CD4-positive, alpha-beta T cell treated with Interferon alpha-2 for 1 hour (primary cell): ENCODE data around the gene DLX4.

Source experiments
- DNase-seq, 2 donors: peaks; one replicate each; pipeline ENCODE4 v3.0.0-alpha.2; 2020 to 2022

Gene DLX4

DNA sequence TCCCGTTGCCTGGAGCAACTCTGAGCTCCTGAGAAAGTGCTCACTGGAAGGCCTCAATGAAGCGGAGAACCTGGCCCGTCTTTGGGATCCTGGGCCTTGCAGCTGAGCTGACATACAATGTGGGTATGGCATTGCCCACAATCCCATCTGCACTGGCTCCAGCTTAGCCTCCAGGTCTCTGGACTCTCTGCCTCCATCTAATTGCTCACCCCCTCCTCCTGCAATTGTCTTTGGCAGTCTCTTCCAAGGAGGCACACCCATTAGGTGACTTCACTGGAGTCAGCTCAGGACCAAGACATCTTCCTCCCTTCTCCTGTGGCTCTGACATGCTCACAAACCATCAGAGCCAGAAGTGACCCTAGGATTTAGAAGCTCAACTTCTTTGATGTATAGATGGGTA lies 1.5 kb downstream of the DLX4 start:
- no peak for DNase-seq

DNA sequence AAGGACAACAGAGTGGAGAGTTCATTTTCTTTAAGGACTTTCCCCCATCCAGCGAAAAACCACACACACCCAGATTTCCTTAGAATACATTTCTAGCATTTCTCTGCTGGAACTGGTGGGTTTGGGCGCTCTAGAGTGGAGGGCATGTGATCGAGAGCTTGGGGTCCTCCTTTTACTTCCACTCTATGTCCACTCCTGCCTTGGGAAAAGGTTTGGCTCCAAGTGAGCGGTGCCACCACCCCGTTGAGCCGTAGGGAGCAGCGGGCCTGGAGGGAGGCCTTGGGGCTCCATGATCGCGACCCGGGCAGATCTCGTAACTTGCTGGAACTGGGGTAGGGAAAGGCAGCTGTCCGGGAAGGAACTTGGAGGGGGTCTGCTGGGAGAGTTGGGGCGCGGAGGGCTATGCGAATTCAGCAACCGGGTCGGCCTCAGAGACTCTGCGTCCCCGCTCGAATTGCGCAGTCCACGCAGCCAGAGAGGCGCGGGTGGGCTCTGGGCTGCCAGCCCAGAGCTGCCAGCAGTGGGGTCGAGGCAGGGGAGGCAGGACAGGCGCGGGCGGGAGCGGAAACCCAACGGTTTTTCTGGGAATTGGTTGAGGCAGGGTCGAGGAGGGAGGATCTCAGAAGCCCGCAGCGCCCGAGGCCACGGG lies 2.3 kb downstream of the DLX4 start:
- DNase-seq, result no peak

DNA sequence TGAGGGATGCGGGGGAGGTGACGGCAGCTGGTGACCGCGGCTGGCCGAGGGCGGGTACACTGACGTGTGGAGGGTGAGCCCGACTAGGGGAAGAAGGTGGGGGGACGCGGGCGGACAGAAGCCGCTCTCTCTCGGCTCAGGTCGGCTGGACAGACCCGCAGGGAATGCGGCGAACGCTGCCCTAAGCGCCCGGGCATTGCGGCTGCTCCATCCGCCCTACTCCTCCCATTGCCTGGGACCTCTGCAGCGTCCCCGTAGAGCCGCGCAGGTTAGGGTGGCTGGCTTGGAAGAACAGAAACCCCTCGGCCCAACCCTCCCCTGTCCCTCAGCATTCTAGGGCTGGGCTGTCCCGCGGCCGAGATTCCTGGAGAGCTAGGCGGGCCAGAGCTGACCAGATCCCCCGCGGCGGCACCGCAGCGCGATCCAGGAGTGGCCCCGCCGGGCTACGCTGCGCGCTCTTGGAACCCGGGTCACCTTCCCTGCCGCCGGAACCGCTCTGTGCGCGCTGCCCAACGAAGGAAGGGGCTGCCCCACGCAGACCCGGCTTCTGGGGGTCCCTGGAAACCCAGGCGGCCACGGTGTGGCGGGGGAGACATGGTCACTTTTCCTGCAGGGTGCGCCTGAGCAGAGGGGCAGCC lies 3.0 kb downstream of the DLX4 start:
- DNase-seq, result no peak

DNA sequence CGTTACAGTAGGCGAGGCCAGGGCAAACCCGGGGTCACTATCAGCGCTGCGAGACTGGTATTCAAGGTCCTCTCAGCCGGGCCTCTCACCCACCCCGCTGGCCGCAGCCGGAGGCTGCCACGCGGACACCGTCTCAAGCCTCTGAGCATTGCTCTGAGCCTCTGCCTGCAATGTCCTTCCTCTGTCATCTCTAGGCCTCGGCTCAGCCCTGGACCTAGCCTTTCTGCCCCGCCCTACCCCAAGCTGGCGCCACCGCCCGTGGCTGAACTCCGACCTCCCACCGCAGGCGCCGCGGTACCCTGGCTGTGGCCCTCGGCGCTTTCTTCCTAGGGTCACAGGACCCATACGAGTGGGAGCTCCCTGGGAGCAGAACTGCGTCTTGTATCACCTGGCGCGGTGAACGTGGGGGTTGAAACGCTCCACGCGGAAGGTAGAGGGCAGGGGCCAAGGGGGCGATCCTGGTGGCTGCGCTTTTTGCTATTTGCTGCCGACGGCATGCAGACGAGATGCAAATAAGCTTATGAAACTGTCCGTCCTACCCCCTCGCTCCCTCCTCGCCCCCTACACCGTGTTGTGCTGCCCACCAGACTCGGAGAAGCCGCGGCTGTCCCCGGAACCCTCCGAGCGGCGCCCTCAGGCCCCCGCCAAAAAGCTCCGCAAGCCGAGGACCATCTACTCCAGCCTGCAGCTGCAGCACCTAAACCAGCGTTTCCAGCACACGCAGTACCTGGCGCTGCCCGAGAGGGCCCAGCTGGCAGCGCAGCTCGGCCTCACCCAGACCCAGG lies 3.7 kb downstream of the DLX4 start:
- DNase-seq, result no peak

DNA sequence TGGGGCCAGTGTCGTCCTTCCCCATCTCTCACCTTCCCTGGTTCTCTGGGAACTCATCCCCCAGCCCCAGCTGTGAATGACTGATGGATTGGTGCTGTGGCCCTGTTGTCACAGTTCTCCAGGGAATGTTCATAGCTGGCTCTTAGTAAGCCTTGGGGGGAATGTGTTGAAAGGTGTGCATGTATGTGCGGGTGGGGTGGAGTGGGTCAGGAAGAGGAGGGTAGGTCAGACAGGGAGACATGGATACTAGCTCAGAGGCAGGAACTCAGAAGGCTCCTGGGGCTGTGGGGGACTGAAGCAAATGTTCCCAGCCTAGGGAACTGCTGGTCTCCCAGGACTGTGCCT lies 4.3 kb downstream of the DLX4 start:
- DNase-seq, result no peak

DNA sequence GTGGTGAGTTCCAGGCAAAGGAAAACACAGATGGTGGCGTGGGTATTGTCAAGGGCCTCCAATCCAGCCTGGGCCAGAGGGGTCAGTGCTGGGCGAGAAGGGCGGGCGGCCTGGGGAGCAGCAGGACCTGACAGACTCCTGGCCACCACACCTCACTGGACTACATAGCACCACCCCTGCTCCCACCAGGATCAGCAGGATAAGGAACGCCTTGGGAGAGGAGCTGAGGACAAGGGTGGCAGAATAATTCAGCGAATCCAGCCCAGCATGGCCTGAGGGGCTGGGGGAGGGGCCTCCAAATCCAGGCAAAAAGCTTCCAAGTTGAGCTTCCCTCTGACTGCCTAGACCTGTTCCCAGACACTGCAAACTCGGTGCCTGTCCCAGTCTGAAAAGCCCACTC lies 6.5 kb downstream of the DLX4 start:
- DNase-seq, result no peak

DNA sequence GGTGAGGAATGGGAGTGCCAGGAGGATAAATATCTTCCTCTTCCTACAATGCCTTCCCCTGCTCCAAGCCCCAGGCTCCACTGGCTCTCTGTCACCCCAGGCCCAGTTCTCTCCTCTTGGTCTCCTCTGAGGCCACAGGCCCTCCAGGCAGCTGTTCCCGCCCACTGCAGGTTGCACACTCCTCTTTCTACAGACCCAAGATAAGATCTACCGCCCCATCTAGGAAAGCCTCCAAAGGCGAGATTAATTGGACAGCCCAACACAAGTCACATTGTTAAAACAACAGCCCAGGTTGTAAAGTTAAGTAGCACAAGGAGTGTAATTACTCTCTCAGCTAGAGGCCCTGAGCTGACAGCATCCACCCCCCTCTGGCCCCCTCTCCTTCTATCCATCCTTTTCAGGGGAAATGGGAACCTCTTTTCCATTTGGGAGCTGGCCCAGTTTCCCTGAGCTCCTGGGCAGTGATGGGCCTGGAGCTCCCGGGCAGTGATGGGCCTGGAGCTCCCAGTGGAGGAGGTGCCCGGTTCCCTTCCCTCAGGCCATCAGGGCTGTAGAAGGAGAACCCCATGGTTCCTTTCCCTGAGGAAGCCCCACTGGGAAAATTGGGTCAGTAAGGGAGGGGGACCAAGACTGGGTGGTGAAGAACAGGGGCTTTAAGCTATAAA lies 7.3 kb downstream of the DLX4 start:
- no peak for DNase-seq

DNA sequence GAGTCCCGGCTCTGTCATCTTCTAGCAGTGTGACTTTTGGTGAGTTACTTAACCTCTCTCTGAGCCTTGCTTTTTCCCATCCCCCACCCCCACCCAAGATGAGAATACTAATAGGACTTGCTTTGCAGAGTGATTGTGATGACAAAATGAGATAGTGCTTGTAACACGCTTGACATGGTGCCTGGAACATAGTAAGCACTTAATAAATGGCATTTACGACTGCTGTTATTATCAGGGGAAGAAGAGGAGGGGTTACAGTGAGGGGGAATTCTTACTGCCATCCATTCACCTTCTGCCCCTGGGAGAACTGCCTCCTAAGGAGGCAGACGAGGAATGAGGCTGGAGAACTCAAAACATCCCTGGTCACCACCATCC lies 7.8 kb downstream of the DLX4 start:
- DNase-seq, result no peak

DNA sequence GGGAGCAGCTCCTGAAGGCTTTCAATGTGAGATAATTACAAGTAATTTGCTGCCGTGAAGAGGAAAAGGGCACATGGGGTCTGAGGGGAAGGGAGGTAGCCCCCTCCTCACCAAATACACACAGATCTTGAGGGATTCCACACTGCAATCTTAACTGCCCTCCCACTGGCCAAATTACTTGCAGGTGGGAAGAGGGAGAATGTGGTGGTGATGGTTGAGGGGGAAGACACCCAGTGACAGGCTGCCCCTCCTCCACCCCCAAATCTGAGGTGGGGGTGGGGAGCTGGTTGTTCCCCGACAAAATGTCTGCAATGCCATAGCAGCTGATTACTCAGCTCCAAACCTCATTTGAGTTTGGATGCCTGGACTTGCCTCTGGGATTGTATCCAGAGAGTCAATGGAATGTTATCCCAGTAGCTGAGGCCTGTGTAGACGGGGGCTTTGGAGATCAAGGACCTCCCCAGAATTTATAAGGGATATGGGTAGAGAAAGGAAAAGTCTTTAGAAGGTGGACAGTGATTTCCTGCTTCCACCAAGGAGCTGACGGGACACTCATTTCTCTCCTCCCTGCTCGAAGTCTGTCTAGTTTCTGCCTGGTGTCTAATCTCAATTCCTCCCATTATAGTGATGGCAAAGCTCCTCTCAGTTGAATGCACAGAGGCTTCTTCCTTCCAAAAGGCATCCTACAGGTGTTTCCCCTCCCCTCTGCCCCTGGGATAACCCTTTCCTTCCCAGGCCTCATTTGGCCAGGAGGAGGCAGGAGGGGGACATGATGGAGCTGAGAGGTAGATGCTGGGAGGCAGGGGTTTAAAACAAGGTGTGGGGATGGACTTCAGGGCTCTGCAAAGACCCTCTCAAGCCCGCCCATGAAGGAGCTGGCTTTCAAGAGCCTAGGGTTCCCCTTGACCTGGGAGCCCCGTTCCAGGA lies 8.7 kb downstream of the DLX4 start:
- DNase-seq, result no peak

DNA sequence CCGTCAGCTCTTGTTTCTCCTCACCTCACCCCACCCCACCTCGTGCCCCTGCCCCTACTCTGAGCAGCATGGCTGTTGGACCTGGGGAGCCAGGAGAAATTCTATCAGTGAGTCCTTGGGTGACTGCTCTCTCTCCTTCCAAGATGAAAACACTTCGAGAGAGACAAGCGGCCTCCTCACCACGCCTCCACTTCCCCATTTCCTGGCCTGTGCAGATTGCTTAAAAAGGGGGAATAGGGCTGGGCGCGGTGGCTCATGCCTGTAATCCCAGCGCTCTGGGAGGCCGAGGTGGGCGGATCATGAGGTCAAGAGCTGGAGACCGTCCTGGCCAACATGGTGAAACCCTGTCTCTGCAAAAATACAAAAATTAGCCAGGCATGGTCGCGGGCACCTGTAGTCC lies 9.5 kb downstream of the DLX4 start:
- no peak for DNase-seq

DNA sequence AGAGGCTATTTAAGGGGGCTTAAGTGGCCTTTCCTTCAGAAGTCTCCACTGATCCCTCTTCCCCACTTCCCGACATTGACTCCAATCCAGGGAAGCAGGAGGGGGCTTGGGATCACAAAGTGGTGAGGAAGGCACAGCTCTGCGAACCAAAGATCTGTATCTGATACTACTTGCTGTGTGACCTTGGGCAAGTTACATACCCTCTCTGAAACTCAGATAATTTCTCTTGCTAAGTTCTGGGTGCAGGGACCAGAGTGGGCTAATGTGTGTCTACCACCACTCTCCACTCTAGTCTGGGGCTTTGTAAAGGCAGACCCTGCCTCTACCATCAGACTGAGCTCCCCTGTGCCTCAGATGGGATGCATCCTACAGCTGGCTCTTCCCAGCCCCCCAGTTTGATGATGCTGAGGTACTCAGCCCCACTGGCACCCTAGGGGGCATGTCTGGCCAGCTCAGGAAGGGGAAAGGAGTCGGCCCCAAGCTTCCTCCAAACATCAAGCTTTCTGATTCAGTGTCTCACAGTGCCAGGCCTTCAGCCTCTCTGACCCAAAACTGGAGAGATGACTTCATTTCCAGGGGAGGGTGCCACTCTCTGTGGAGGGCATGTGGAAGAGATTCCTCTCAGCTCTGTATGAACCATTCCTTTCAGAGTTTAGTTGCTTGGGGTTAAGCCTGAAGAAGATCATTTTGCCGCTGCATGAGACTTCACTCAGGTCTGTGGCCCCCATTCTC lies 10.9 kb downstream of the DLX4 start:
- DNase-seq, result no peak

DNA sequence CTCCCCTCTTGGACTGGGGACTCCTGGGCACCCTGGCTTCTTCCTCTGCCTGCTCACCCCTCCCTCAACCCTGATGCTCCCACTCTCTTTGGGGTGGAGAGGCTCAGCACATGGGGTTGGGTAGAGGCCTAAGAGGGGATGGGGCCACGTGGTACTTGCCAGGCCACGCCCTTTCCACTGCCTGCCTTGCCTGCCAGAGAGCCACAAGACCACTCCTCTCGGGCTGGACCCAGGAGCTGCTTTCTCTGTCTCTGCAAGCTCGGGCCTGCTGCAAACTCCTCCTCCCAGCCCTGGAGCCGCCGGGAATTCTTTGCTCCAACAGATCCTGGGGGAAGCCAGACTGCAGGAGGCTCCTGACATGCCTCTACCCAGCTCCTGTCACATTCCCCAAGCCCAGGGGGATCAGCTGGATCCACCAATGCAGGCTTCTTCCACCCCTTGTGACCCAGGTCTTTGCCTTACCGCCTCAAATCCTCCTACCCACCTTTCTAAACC lies 11.8 kb downstream of the DLX4 start:
- DNase-seq, result no peak

DNA sequence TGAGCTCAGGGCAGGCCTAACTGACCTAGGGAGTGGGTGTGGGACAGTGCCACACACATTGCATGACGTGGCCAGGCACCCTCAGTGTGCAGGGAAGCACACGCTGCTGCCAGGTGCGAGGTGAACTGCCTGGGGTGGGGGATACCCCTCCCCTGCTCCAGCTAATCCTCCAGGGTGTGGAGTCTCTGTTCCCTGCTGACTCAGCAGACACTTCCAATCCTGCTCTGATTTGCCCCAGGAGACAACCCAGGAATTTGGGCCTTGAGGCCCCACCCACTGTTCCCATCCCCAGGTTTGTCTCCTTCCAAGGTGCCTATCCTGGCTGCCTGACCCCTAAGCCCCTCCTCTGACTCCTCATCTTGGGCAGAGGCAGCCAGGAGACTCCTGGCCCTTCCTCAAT lies 15.3 kb downstream of the DLX4 start:
- no peak for DNase-seq

DNA sequence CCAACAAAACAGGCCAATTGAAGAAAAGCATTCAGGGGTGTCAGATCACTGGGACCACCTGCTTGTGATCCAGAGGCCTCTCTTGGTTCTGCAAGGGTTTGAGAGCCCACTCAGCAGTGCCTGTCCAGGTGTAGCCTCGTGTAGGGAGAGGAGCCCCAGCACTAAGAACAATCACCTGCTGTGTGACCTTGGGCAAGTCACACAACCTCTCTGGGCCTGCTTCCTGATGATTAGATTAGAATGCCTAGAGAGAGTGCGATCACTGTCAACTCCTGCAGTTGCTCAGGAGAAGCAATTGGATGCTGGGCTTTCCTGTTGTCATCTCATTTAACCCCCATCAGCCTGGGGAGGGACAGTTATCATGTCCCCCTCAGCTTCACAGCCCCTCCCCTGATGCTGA lies 15.8 kb downstream of the DLX4 start:
- no peak for DNase-seq

DNA sequence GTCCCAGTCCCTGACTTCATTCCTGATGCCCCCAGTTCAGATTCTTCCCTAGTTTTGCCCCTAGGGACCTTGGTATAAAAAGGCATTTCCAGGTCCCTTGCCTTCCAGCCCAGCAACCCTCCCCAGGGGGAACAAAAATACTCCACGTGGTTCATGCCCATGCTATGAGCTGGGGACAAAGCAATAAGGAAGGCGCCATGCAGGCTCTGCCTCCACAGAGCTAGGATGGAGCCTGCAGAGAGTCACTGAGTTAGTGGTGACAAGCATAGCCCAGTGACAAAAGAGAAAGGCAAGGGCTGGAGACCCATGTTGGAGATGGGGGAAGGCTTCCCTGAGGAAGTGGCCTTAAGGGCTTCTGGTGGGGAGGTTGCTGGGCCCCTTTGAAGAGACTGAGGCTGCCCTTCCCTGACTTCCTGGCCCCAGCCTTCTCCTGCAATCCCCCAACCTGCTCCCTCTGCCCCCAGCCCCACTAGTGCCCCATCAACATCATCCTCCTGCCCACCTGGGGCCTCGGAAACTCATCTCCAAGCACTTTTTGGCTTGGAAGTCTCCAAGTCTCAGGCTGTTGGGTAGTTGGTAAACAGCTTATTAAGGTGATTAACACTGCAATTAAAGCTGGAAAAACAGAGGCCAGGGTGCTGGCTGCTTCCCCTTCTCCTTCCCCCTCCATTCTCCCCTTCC lies 16.5 kb downstream of the DLX4 start:
- DNase-seq, result no peak

DNA sequence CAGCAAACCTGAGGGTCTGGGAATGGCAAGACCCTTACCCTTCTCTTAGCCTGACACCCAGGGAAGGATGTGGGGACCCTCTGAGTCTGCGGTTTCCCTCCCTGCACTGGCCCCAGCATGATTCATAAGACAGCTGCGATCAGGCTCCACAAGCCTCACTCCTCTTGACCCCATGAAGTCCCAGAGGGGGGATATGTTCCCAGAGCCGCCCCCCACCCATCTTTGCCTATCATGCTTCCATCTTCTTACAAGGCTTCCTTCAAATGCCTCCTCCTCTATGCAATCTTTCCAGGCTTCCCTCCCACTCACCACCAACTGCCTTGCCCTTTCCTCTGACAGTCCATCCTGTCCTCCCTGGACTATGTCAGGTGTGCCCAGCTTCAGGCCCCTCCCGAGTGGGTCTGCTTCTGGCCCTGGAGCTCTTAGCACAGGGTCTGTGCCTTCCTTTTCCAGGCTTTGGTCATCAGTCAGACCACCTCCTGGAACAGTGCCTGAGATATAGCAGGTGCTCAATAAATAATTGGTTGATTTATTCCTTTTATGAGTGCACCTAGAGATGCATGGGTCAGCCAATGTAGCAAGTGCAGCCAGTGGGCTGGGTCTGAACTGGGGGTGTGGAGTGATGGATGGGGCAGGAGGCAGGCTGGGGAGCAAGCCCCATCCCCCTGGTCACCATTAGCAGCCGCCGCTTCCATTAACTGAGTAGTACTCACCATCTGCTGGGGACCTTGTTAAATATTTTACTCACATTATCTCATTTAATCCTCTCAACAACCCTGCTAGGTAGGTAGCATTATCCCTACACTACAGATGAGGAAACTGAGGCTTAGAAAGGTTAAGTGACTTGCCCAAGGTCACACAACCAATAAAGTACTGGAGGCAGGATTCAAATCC lies 17.7 kb downstream of the DLX4 start:
- no peak for DNase-seq

DNA sequence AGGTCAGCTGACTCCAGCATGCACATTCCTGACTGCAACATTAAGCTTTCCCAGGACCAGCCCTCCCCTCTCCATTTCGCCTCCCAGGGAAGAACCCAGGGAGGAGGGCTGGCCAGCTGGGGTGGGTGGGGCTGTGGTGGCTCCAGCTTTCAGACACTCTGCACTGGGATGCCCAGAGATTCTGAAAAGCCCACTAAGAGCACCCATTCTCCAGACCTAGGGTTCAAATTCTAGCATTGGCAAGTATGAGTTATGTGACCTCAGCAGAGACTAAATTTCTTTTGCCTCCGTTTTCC lies 18.2 kb downstream of the DLX4 start:
- DNase-seq, result no peak

DNA sequence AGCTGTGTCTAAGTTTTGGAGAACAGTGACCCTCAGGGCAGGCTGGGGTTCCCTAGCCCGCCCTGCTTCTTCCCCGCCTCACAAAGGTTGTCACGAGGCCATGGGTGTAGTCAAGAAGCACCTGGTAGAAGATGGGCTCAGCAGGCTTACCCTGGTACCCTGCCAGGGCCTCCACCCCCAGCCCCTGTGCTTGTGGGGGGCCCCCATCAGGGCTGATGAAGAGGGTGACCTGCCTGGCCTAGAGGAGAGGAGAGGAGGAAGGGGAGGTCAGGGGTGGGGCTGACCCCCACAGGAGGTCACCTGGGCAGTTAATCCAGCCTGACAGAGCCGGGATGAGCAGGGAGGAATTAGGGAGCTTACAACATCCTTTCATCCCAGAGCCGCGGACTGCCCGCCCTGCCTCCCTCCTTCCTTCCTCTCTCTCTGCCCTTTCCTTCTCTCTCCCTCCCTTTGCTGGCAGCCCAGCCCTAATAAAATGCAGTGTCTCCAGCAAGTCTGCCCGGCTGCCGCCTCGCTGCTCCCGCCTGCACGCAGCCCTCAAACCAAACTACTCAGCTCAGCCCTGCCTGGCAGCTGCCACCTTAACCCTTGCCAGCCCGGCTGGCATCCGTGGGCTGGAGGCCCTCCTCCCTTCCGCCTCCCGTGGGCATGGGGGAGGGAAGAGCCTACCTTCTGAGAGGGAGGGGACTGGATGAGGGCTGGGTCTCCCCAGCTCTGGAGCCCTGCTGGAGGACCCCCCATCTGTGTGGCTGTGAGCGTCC lies 18.9 kb downstream of the DLX4 start:
- DNase-seq, result no peak

DNA sequence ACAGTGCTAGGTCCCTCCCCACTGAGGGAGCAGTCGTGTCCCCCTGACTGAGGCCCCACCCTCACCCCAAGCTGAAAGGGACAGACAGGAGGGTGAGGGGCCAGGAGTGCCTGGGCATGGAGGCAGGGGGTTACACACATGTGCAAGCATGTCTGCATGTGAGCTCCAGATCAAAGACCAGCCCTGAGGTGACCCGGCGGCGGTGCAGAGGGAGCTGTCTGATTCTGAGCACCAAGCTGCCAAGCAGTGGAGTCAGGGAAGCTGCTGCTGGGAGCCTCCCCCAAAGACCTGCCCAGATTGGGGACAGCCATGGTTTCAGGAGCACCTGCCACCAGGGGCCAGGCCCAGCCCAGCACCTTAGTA lies 20.5 kb downstream of the DLX4 start:
- DNase-seq, result no peak

DNA sequence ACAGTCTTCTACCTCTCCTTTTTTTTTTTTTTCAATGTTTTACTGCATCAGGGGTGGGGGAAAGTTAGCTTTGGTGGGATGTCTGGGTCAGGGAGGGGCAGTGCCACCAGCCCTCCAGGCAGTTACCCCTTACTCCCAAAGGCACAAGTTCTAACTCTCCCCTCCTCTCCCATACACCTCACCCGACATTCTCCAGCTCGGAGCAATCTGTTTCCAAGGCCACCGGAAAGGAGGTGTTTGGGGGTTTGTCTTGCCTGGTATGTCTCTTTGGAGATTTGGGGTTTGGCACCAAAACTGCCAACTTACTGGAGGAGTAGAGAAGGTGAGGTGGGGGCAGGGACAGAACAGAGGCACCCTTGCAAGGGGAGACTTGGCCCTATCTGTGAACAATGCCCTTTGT lies 21.3 kb downstream of the DLX4 start:
- DNase-seq, result no peak
